Measurements from ENCODE around the gene GNB1. TPM values are rescaled to one million over a fixed set of nuclear protein-coding genes. Genes with fewer than 3 reads are reported as not detected.

Gene GNB1
- total RNA-seq, 1 donor from 2014 or later: 158 TPM

GRCh38 chr1:1786836-1787605, 103.9 kb downstream of the GNB1 start:
- Histone ChIP-seq H3K36me3 (peaks cover 71% of the 10 kb centered on the region), H3K4me3 (no peak overlapping the region), H3K4me1 (peaks cover 41% of the 10 kb centered on the region), H3K9me3 (replicated peaks) (no peaks in the 10 kb centered on the region), H3K27me3 (ENCODE audit: low read depth) (no peaks in the 10 kb centered on the region), H3K27ac (replicated peaks) (no peak overlapping the region)
- intact Hi-C loops (cut with micrococcal nuclease): no loop called here
- DNase-seq: no peak
- TF ChIP-seq, protein P1, sequence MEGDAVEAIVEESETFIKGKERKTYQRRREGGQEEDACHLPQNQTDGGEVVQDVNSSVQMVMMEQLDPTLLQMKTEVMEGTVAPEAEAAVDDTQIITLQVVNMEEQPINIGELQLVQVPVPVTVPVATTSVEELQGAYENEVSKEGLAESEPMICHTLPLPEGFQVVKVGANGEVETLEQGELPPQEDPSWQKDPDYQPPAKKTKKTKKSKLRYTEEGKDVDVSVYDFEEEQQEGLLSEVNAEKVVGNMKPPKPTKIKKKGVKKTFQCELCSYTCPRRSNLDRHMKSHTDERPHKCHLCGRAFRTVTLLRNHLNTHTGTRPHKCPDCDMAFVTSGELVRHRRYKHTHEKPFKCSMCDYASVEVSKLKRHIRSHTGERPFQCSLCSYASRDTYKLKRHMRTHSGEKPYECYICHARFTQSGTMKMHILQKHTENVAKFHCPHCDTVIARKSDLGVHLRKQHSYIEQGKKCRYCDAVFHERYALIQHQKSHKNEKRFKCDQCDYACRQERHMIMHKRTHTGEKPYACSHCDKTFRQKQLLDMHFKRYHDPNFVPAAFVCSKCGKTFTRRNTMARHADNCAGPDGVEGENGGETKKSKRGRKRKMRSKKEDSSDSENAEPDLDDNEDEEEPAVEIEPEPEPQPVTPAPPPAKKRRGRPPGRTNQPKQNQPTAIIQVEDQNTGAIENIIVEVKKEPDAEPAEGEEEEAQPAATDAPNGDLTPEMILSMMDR (IDR thresholded peaks at IDR 0.05; ENCODE audit: borderline replicate concordance): no peak

DNA sequence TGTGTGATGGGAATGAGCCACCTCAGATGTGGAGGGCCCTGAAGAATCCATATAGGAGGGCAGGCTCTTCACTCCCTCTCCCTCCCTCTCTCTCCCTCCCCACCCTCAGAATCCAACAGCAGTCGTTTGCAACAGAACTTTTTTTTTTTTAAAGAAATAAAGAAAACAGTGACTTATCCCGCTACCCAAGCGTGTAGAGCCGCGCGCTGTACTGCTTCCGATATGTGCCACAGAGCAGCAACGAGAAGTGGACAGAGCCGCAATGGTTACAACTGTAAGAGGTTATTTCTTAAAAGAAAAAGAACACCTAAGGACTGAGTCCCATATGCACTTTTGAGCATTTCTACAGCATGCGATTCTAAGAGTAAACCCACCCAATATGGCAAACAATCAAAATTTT, 105.2 kb downstream of the GNB1 start:
- Histone ChIP-seq H3K27me3 (ENCODE audit: low read depth) (no peaks in the 10 kb centered on the region), H3K27ac (replicated peaks) (no peak overlapping the region), H3K9me3 (replicated peaks) (no peaks in the 10 kb centered on the region), H3K4me1 (peaks cover 55% of the 10 kb centered on the region), H3K4me3 (no peak overlapping the region), H3K36me3 (peaks cover 61% of the 10 kb centered on the region)
- TF ChIP-seq, protein P1 (IDR thresholded peaks at IDR 0.05; ENCODE audit: borderline replicate concordance): no peak
- intact Hi-C loops (cut with micrococcal nuclease): no loop called here
- no peak for DNase-seq

- Histone ChIP-seq H3K36me3 (peaks cover 54% of the 10 kb centered on the region), H3K27me3 (ENCODE audit: low read depth) (no peaks in the 10 kb centered on the region), H3K9me3 (replicated peaks) (no peaks in the 10 kb centered on the region), H3K27ac (replicated peaks) (no peak overlapping the region), H3K4me1 (peaks cover 62% of the 10 kb centered on the region), H3K4me3 (no peak overlapping the region)
- TF ChIP-seq, protein P1 (IDR thresholded peaks at IDR 0.05; ENCODE audit: borderline replicate concordance): no peak
- intact Hi-C loops (cut with micrococcal nuclease): no loop called here
- no peak for DNase-seq
Measured at GRCh38 chr1:1784933-1785332, 106.0 kb downstream of the GNB1 start.

DNA sequence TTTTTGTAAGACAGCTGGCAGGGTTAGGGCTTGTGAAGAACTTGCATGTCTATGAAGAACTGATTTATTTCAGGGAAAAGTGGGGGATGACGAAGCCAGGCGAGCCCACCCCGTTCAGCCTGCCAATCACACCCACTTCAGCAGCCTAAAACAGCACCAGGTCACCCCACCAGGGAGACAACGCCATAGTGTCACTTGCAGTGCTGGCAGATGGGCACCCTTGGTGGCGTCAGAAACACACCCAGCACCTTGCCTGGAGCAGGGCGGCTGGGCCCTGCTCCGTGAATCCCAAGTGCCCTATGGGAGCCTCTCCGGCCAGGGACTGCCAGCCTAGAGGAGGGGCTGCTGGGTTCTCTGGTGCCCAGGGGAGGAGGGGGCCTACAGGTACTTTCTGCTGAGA, 107.6 kb downstream of the GNB1 start:
- DNase-seq: no peak
- Histone ChIP-seq H3K36me3 (peaks cover 38% of the 10 kb centered on the region), H3K4me1 (peaks cover 67% of the 10 kb centered on the region), H3K4me3 (peak overlapping the region; percentile 53), H3K27me3 (ENCODE audit: low read depth) (no peaks in the 10 kb centered on the region), H3K9me3 (replicated peaks) (no peaks in the 10 kb centered on the region), H3K27ac (replicated peaks) (peak overlapping the region; percentile 97)
- TF ChIP-seq, protein P1 (IDR thresholded peaks at IDR 0.05; ENCODE audit: borderline replicate concordance): no peak
- intact Hi-C loops (cut with micrococcal nuclease): no loop called here

- TF ChIP-seq, protein P1 (IDR thresholded peaks at IDR 0.05; ENCODE audit: borderline replicate concordance): no peak
- Histone ChIP-seq H3K27ac (replicated peaks) (peak overlapping the region; percentile 97), H3K27me3 (ENCODE audit: low read depth) (no peaks in the 10 kb centered on the region), H3K4me3 (peak overlapping the region; percentile 53), H3K4me1 (peaks cover 65% of the 10 kb centered on the region), H3K9me3 (replicated peaks) (no peaks in the 10 kb centered on the region), H3K36me3 (peaks cover 31% of the 10 kb centered on the region)
- DNase-seq: peak; percentile 70
- intact Hi-C loops (cut with micrococcal nuclease): no loop called here
Measured at GRCh38 chr1:1782399-1783221, 108.3 kb downstream of the GNB1 start.

Measured in left ventricle myocardium inferior (tissue), 1 donor.